Caco-2 (cell line): ENCODE measurements around the gene LSM10. TPM values are rescaled to one million over a fixed set of nuclear protein-coding genes. Genes with fewer than 3 reads are reported as not detected.

Experiments
- BruUV-seq: library from RNA; stranded (reverse); fragments of 400-500 nt; replicated peaks from 2 replicates; lab custom pipeline; 2021; lab: Mats Ljungman, UMichigan
- CTCF ChIA-PET: fragments of 300-600 bp; sonication (Branson Sonifier 250); formaldehyde crosslinking; loops from one replicate; lab custom pipeline; 2022; ENCODE audit warnings: antibody characterized with exemption; lab: Charles Lee
- POLR2A ChIA-PET: fragments of 300-600 bp; sonication (Branson Sonifier 250); formaldehyde crosslinking; loops from one replicate; lab custom pipeline; 2022; ENCODE audit warnings: antibody characterized with exemption; lab: Charles Lee
- DNase-seq, 2 experiments: peaks; one replicate each; pipeline versions ENCODE4 v3.0.0 to v3.0.0-alpha.2; 2020 to 2022
- H3K27me3 ChIP-seq: replicated peaks from 2 replicates; pipeline ENCODE4 v1.6.0; 2011; ENCODE audit warnings: low read length; ENCODE audit not compliant: control insufficient read depth, insufficient read depth
- H3K36me3 ChIP-seq: 2 replicates; pipeline ENCODE4 v1.5.1; 2011; ENCODE audit warnings: low read length; ENCODE audit not compliant: control insufficient read depth, insufficient read depth
- H3K4me1 ChIP-seq: fragments of 250-450 bp; sonication (Bioruptor Pico); 2 replicates; pipeline ENCODE4 v1.5.1; 2020; ENCODE audit warnings: mild to moderate bottlenecking
- H3K4me3 ChIP-seq: 2 replicates; pipeline ENCODE4 v1.5.1; 2011; ENCODE audit warnings: low read depth, mild to moderate bottlenecking, control low read depth, low read length
- H3K9me3 ChIP-seq: fragments of 250-450 bp; sonication (Bioruptor Pico); 2 replicates; pipeline ENCODE4 v1.5.1; 2020; ENCODE audit warnings: mild to moderate bottlenecking, moderate library complexity
- H3K27ac Mint-ChIP-seq: one replicate; pipeline ENCODE4 v1.8.0; 2022; ENCODE audit warnings: mixed read lengths; ENCODE audit not compliant: unreplicated experiment
- H3K27me3 Mint-ChIP-seq: one replicate; pipeline ENCODE4 v1.8.0; 2022; ENCODE audit warnings: mixed read lengths; ENCODE audit not compliant: insufficient read depth, unreplicated experiment
- H3K36me3 Mint-ChIP-seq: one replicate; pipeline ENCODE4 v1.8.0; 2022; ENCODE audit warnings: mild to moderate bottlenecking, mixed read lengths; ENCODE audit not compliant: insufficient read depth, unreplicated experiment
- H3K4me1 Mint-ChIP-seq: one replicate; pipeline ENCODE4 v1.8.0; 2022; ENCODE audit warnings: low read depth, mixed read lengths; ENCODE audit not compliant: unreplicated experiment
- H3K4me3 Mint-ChIP-seq: one replicate; pipeline ENCODE4 v1.8.0; 2022; ENCODE audit warnings: mild to moderate bottlenecking, moderate library complexity, mixed read lengths; ENCODE audit not compliant: unreplicated experiment
- H3K9me3 Mint-ChIP-seq: one replicate; pipeline ENCODE4 v1.8.0; 2022; ENCODE audit warnings: mixed read lengths; ENCODE audit not compliant: unreplicated experiment
- intact Hi-C: fragments of 100-400 bp; cut with micrococcal nuclease; formaldehyde crosslinking; loops from one replicate; pipeline ENCODE4 v1.10.0; 2022; ENCODE audit not compliant: unreplicated experiment
- total RNA-seq: library from RNA; stranded (reverse); gene quantifications from 2 replicates; pipeline ENCODE4 v1.2.3, GENCODE V29; 2022
- TF ChIP-seq, protein P1 (sequence below), 2 experiments: fragments of 200-600 bp in 1 of 2; IDR thresholded peaks; 1 replicate in 1 of 2; 2 replicates in 1 of 2; pipeline versions ENCODE4 v1.5.1 to v1.8.0; 2011 to 2022; ENCODE audit warnings: antibody characterized with exemption in 1 of 2, control low read depth in 1 of 2, inconsistent platforms in 1 of 2, low read depth in 1 of 2, low read length in 1 of 2, mild to moderate bottlenecking in 1 of 2, moderate library complexity in 1 of 2; ENCODE audit not compliant: insufficient read depth in 1 of 2, severe bottlenecking in 1 of 2, unreplicated experiment in 1 of 2

LSM10 gene
- total RNA-seq, 1 experiment from 2014 or later: 20.7 TPM

DNA sequence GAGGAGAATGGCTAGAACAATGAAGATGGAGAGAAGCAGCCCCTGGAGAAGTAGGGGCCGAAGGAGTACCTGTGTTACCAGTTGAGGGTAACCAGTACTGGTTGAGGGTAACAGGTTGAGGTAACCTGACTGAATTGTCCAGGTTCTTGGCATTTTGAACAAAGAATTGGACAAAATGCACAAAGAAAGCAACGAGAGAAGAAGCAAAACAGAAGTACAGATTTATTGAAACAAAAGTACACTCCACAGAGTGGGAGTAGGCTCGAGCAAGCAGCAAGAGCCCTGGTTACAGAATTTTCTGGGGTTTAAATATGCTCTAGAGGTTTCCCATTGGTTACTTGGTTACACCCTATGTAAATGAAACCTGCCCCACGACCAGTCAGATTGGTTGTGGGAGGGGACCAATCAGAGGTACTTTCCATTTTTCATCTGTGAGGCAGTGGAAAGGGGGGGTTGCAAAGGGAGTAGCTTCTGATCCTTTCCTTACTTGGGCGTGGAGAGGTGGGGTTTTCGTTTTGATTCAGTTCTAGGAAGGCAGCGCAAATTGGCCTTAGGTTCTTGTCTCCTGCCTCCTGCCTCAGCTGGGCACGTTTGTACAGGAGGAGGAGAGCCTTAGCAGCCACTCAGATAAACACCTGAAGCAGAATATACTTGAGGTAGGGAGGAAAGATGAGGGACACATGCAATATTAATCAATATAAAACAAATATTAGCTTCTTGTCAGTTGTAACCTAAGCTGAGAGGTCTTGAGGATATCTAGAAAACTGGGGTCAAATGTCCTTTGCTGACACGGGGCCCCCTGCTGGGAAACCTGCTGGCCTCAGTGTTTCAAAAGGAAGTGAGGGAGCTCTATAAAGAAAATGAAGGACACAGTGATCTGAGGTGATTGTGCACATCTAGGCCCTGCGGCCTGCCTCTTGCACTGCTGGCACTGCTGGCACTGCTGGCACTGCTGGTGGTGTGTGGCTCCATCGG lies 14.3 kb upstream of the LSM10 start:
- Mint-ChIP-seq H3K36me3 (no peaks in the 10 kb centered on the region), H3K4me1 (no peaks in the 10 kb centered on the region), H3K27me3 (no peaks in the 10 kb centered on the region), H3K27ac (no peak overlapping the region), H3K9me3 (peaks cover 17% of the 10 kb centered on the region), H3K4me3 (no peak overlapping the region)
- Histone ChIP-seq H3K9me3 (no peaks in the 10 kb centered on the region), H3K27me3 (no peaks in the 10 kb centered on the region), H3K4me3 (no peak overlapping the region), H3K4me1 (no peaks in the 10 kb centered on the region), H3K36me3 (no peaks in the 10 kb centered on the region)
- intact Hi-C loops: no loop called here
- TF ChIP-seq, protein P1, sequence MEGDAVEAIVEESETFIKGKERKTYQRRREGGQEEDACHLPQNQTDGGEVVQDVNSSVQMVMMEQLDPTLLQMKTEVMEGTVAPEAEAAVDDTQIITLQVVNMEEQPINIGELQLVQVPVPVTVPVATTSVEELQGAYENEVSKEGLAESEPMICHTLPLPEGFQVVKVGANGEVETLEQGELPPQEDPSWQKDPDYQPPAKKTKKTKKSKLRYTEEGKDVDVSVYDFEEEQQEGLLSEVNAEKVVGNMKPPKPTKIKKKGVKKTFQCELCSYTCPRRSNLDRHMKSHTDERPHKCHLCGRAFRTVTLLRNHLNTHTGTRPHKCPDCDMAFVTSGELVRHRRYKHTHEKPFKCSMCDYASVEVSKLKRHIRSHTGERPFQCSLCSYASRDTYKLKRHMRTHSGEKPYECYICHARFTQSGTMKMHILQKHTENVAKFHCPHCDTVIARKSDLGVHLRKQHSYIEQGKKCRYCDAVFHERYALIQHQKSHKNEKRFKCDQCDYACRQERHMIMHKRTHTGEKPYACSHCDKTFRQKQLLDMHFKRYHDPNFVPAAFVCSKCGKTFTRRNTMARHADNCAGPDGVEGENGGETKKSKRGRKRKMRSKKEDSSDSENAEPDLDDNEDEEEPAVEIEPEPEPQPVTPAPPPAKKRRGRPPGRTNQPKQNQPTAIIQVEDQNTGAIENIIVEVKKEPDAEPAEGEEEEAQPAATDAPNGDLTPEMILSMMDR (IDR thresholded peaks at IDR 0.05; ENCODE audit: insufficient read depth in 1 of 2, low read depth in 1 of 2, low read length in 1 of 2, severe bottlenecking in 1 of 2, unreplicated experiment in 1 of 2): no peak
- ChIA-PET POLR2A (no interaction called here), CTCF (no interaction called here)
- DNase-seq: peak; percentile 6 to 38
- BruUV-seq: no TSS peak

DNA sequence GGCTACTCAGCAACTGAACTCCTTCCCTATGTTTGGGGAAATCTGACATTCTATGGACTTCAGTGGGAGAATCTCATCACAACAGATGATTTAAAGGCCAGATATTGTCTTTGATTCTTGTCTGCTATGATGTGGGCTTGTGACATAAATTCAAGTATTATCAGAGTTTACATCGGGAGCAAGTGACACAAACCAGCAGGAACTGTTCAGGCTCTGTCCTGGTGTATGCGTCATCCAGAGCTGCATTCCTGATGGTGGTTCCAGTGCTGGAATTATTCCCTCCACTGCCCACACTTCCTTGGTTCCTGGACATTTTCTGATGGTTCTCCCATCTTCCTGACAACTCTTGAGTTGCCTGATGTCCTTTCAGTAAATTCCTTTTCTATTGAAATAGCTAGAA lies 10.8 kb upstream of the LSM10 start:
- H3K4me1 ChIP-seq: no peaks in the 10 kb centered on the region
- no peaks in the 10 kb centered on the region for H3K27me3 ChIP-seq
- DNase-seq: no peak
- no peaks in the 10 kb centered on the region for H3K9me3 ChIP-seq
- POLR2A ChIA-PET: no interaction called here
- no peaks in the 10 kb centered on the region for H3K4me1 Mint-ChIP-seq
- intact Hi-C loops: no loop called here
- H3K27me3 Mint-ChIP-seq: peaks cover 2% of the 10 kb centered on the region
- H3K4me3 ChIP-seq: no peak overlapping the region
- H3K9me3 Mint-ChIP-seq: peaks cover 9% of the 10 kb centered on the region
- TF ChIP-seq, protein P1 (IDR thresholded peaks at IDR 0.05; ENCODE audit: insufficient read depth in 1 of 2, low read depth in 1 of 2, low read length in 1 of 2, severe bottlenecking in 1 of 2, unreplicated experiment in 1 of 2): no peak
- no peak overlapping the region for H3K4me3 Mint-ChIP-seq
- no peaks in the 10 kb centered on the region for H3K36me3 Mint-ChIP-seq
- H3K27ac Mint-ChIP-seq: no peak overlapping the region
- CTCF ChIA-PET: no interaction called here
- H3K36me3 ChIP-seq: no peaks in the 10 kb centered on the region
- BruUV-seq: no TSS peak

DNA sequence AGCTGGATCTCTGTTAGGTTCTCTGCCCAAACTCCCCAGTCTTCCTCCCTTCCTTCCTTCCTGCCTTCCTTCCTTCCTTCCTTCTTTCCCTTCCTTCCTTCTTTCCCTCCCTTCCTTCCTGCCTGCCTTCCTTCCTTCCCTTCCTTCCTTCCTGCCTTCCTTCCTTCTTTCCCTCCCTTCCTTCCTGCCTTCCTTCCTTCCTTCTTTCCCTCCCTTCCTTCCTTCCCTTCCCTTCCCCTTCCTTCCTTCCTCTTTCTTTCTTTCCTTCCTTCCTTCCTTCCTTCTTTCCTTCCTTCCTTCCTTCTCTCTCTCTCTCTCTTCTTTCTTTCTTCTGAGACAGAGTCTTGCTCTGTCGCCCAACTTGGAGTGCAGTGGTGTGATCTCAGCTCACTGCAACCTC lies 8.7 kb upstream of the LSM10 start:
- peaks cover 2% of the 10 kb centered on the region for H3K27me3 Mint-ChIP-seq

More for the DNA sequence above, 8.7 kb upstream of the LSM10 start:
- POLR2A ChIA-PET: no interaction called here
- H3K4me3 Mint-ChIP-seq: no peak overlapping the region
- intact Hi-C loops: no loop called here
- TF ChIP-seq, protein P1 (IDR thresholded peaks at IDR 0.05; ENCODE audit: insufficient read depth in 1 of 2, low read depth in 1 of 2, low read length in 1 of 2, severe bottlenecking in 1 of 2, unreplicated experiment in 1 of 2): no peak
- Histone ChIP-seq H3K36me3 (no peaks in the 10 kb centered on the region), H3K9me3 (no peaks in the 10 kb centered on the region), H3K4me1 (no peaks in the 10 kb centered on the region), H3K27me3 (no peaks in the 10 kb centered on the region), H3K4me3 (no peak overlapping the region)
- no peaks in the 10 kb centered on the region for H3K36me3 Mint-ChIP-seq
- DNase-seq: no peak
- CTCF ChIA-PET: no interaction called here
- H3K4me1 Mint-ChIP-seq: no peaks in the 10 kb centered on the region
- H3K27ac Mint-ChIP-seq: no peak overlapping the region
- no TSS peak for BruUV-seq
- H3K9me3 Mint-ChIP-seq: peaks cover 3% of the 10 kb centered on the region
